HepG2 (cell line): Measurements from ENCODE around the gene RAB39B. TPM values are rescaled to one million over a fixed set of nuclear protein-coding genes. Genes with fewer than 3 reads are reported as not detected.

Experiments
- CREB1 ChIP-seq, 2 experiments: fragments of 450-650 bp in 1 of 2; IDR thresholded peaks; 2 replicates each; pipeline ENCODE4 v1.6.1; 2016 to 2017; ENCODE audit warnings: control low read depth in 1 of 2, mild to moderate bottlenecking in 1 of 2, missing compliant biosample characterization in 1 of 2, missing genetic modification characterization in 1 of 2
- KLF16 ChIP-seq, 2 experiments: sonication (generic) in 1 of 2; formaldehyde crosslinking in 1 of 2; IDR thresholded peaks; 2 replicates each; pipeline versions ENCODE4 v1.6.1 to v1.8.0; 2016 to 2023; ENCODE audit warnings: missing genetic modification reagents in 2 of 2, missing compliant biosample characterization in 1 of 2
- MXD4 ChIP-seq: IDR thresholded peaks from 2 replicates; pipeline ENCODE4 v1.6.1; 2016; ENCODE audit warnings: mild to moderate bottlenecking, missing biosample characterization, missing genetic modification reagents
- MXI1 ChIP-seq: IDR thresholded peaks from 3 replicates; pipeline ENCODE4 v1.6.1; 2012; ENCODE audit warnings: low read depth, low read length, inconsistent platforms, borderline replicate concordance
- POGZ ChIP-seq: sonication (generic); formaldehyde crosslinking; IDR thresholded peaks from 2 replicates; pipeline ENCODE4 v1.4.0; 2020; ENCODE audit warnings: mild to moderate bottlenecking, missing genetic modification reagents
- POLR2G ChIP-seq: fragments of 200-400 bp; formaldehyde crosslinking; IDR thresholded peaks from 2 replicates; pipeline ENCODE4 v1.6.1; 2018; ENCODE audit warnings: mild to moderate bottlenecking, low read depth, low read length, moderate library complexity
- RNF2 ChIP-seq: fragments of 450-650 bp; conservative IDR thresholded peaks from 2 replicates; pipeline ENCODE4 v1.6.1; 2016; ENCODE audit warnings: low read depth
- SOX5 ChIP-seq: IDR thresholded peaks from 2 replicates; pipeline ENCODE4 v1.6.1; 2016; ENCODE audit warnings: borderline replicate concordance
- TFDP1 ChIP-seq: IDR thresholded peaks from 2 replicates; pipeline ENCODE4 v1.6.1; 2016; ENCODE audit warnings: missing compliant biosample characterization, missing genetic modification reagents, borderline replicate concordance
- ZKSCAN5 ChIP-seq: sonication (generic); formaldehyde crosslinking; IDR thresholded peaks from 2 replicates; pipeline ENCODE4 v1.5.1; 2020; ENCODE audit warnings: mild to moderate bottlenecking, missing genetic modification reagents
- ZMYM4 ChIP-seq: sonication (generic); formaldehyde crosslinking; IDR thresholded peaks from 2 replicates; pipeline ENCODE4 v1.8.1; 2023; ENCODE audit warnings: mild to moderate bottlenecking, missing genetic modification reagents
- ZNF772 ChIP-seq: sonication (generic); formaldehyde crosslinking; IDR thresholded peaks from 2 replicates; pipeline ENCODE4 v1.5.0; 2020; ENCODE audit warnings: mild to moderate bottlenecking, missing genetic modification reagents
- ZNF781 ChIP-seq: sonication (generic); formaldehyde crosslinking; IDR thresholded peaks from 2 replicates; pipeline ENCODE4 v1.5.1; 2020; ENCODE audit warnings: borderline replicate concordance, mild to moderate bottlenecking, missing genetic modification reagents; ENCODE audit errors: not compliant biosample characterization
- polyA plus RNA-seq, 8 experiments: library from polyadenylated mRNA; depleted of rRNA in 3 of 8; stranded (reverse) in 7 of 8; unstranded in 1 of 8; fragments of >200 nt; fragmentation: Illumina TruSeq in 4 of 8; extraction: Trizol in 4 of 8; gene quantifications; 2 replicates each; pipeline versions ENCODE4 v1.2.1 to v1.2.3, GENCODE V29; 2011 to 2016; ENCODE audit warnings: low read depth in 4 of 8, missing spikeins in 1 of 8, mixed read lengths in 1 of 8; ENCODE audit not compliant: insufficient read depth in 1 of 8
- total RNA-seq, 5 experiments: library from RNA; depleted of rRNA; stranded (reverse); fragments of >200 nt; fragmentation: Illumina TruSeq; extraction: Trizol; gene quantifications; 2 replicates each; pipeline ENCODE4 v1.2.3, GENCODE V29; 2016; ENCODE audit warnings: low read depth in 1 of 5
- TF ChIP-seq, protein P1 (sequence below): sonication (generic); formaldehyde crosslinking; IDR thresholded peaks from 2 replicates; pipeline ENCODE4 v1.5.0; 2020; ENCODE audit warnings: mild to moderate bottlenecking, missing genetic modification reagents, borderline replicate concordance
- TF ChIP-seq, protein P2 (sequence below): sonication (generic); formaldehyde crosslinking; IDR thresholded peaks from 2 replicates; pipeline ENCODE4 v1.5.0; 2020; ENCODE audit warnings: mild to moderate bottlenecking, missing genetic modification reagents, moderate library complexity
- TF ChIP-seq, protein P3 (sequence below): sonication (generic); formaldehyde crosslinking; IDR thresholded peaks from 2 replicates; pipeline ENCODE4 v1.4.0; 2020; ENCODE audit warnings: low read depth, missing genetic modification reagents

The RAB39B gene
- total and polyA plus RNA-seq, 2 of the 13 experiments (the other 11 are each of a cell fraction or from before 2014, with no cell fraction given), result 0.05 to 0.07 TPM

DNA sequence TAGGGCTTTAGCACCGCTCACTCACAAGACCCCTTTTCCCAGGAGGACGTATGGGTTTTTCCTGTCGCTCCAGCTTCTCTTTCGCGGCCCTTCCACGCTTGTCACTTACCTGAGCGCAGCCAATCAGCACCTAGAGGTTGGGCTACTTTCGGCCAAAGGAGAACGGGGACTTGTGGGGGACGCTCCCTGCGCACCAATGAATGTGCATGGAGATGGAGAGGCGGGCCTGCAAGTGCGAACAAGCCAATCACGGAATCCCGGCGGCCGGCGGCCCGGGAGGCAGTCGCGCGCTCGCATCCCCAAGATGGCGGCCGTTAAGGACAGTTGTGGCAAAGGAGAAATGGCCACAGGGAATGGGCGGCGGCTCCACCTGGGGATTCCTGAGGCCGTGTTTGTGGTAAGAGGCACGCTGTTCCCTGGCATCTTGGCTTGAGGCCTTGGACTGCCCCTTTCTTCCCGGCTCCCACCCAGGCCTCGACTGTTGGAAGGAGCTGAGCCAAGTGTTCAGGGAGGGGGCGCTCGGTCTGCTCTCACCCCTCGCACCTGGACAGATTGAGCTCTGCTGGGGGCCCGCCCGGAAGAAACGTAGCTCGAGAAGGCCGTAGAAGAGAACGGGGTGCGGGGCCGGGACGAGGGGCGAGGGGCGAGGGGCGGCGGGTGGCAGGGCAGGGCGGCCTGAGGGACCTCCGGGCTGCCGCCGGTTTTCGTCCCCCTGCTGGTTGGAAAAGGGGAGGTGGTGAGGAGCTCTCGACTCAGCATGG, 47.9 kb downstream of the RAB39B start, which contains the start of gene VBP1 (continued):
- TF ChIP-seq, protein P1, sequence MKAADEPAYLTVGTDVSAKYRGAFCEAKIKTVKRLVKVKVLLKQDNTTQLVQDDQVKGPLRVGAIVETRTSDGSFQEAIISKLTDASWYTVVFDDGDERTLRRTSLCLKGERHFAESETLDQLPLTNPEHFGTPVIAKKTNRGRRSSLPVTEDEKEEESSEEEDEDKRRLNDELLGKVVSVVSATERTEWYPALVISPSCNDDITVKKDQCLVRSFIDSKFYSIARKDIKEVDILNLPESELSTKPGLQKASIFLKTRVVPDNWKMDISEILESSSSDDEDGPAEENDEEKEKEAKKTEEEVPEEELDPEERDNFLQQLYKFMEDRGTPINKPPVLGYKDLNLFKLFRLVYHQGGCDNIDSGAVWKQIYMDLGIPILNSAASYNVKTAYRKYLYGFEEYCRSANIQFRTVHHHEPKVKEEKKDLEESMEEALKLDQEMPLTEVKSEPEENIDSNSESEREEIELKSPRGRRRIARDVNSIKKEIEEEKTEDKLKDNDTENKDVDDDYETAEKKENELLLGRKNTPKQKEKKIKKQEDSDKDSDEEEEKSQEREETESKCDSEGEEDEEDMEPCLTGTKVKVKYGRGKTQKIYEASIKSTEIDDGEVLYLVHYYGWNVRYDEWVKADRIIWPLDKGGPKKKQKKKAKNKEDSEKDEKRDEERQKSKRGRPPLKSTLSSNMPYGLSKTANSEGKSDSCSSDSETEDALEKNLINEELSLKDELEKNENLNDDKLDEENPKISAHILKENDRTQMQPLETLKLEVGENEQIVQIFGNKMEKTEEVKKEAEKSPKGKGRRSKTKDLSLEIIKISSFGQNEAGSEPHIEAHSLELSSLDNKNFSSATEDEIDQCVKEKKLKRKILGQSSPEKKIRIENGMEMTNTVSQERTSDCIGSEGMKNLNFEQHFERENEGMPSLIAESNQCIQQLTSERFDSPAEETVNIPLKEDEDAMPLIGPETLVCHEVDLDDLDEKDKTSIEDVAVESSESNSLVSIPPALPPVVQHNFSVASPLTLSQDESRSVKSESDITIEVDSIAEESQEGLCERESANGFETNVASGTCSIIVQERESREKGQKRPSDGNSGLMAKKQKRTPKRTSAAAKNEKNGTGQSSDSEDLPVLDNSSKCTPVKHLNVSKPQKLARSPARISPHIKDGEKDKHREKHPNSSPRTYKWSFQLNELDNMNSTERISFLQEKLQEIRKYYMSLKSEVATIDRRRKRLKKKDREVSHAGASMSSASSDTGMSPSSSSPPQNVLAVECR (CRISPR knock-in tag), result peak; percentile 42; the same call in 1 of the 2 replicates
- TF ChIP-seq MXI1 (peak; percentile 11; the same call in 1 of the 3 replicates), RNF2 (no peak), ZNF772 (CRISPR knock-in tag) (no peak), MXD4 (CRISPR knock-in tag) (0 out of 2 replicates have a peak, but pooled peaks have one; percentile 29), KLF16 (CRISPR knock-in tag; IDR thresholded peaks at IDR 0.05) (no peak), SOX5 (no peak), POGZ (CRISPR knock-in tag) (peak; percentile 39; the same call in 1 of the 2 replicates), CREB1 (IDR thresholded peaks at IDR 0.05) (peak; percentile 40), CREB1 (CRISPR knock-in tag; IDR thresholded peaks at IDR 0.05) (no peak), ZKSCAN5 (CRISPR knock-in tag) (no peak), ZMYM4 (CRISPR knock-in tag) (peak; percentile 72), TFDP1 (peak; percentile 43; the same call in 1 of the 2 replicates), POLR2G (peak; percentile 77; the same call in 1 of the 2 replicates), ZNF781 (CRISPR knock-in tag) (peak; percentile 55)
- TF ChIP-seq, protein P2, sequence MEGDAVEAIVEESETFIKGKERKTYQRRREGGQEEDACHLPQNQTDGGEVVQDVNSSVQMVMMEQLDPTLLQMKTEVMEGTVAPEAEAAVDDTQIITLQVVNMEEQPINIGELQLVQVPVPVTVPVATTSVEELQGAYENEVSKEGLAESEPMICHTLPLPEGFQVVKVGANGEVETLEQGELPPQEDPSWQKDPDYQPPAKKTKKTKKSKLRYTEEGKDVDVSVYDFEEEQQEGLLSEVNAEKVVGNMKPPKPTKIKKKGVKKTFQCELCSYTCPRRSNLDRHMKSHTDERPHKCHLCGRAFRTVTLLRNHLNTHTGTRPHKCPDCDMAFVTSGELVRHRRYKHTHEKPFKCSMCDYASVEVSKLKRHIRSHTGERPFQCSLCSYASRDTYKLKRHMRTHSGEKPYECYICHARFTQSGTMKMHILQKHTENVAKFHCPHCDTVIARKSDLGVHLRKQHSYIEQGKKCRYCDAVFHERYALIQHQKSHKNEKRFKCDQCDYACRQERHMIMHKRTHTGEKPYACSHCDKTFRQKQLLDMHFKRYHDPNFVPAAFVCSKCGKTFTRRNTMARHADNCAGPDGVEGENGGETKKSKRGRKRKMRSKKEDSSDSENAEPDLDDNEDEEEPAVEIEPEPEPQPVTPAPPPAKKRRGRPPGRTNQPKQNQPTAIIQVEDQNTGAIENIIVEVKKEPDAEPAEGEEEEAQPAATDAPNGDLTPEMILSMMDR (CRISPR knock-in tag), result peak; percentile 36
- TF ChIP-seq, protein P3, sequence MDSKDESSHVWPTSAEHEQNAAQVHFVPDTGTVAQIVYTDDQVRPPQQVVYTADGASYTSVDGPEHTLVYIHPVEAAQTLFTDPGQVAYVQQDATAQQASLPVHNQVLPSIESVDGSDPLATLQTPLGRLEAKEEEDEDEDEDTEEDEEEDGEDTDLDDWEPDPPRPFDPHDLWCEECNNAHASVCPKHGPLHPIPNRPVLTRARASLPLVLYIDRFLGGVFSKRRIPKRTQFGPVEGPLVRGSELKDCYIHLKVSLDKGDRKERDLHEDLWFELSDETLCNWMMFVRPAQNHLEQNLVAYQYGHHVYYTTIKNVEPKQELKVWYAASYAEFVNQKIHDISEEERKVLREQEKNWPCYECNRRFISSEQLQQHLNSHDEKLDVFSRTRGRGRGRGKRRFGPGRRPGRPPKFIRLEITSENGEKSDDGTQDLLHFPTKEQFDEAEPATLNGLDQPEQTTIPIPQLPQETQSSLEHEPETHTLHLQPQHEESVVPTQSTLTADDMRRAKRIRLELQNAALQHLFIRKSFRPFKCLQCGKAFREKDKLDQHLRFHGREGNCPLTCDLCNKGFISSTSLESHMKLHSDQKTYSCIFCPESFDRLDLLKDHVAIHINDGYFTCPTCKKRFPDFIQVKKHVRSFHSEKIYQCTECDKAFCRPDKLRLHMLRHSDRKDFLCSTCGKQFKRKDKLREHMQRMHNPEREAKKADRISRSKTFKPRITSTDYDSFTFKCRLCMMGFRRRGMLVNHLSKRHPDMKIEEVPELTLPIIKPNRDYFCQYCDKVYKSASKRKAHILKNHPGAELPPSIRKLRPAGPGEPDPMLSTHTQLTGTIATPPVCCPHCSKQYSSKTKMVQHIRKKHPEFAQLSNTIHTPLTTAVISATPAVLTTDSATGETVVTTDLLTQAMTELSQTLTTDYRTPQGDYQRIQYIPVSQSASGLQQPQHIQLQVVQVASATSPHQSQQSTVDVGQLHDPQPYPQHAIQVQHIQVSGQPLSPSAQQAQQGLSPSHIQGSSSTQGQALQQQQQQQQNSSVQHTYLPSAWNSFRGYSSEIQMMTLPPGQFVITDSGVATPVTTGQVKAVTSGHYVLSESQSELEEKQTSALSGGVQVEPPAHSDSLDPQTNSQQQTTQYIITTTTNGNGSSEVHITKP (CRISPR knock-in tag), result 0 out of 2 replicates have a peak, but pooled peaks have one; percentile 12
